GM19452 (cell line): ENCODE results near the gene PLXND1.
"Not testable (repeated sequence)": the region's sequence is repeated elsewhere in the genome, so short reads cannot be mapped to it uniquely, and the experiment has no call there.

Experiments
- ATAC-seq: cut with Tn5 transposase; IDR thresholded peaks from one replicate; pipeline ENCODE4 v1.9.1; 2021; ENCODE audit not compliant: unreplicated experiment

PLXND1 gene

GRCh38 chr3:129614927-129615363 is 8.5 kb upstream of the PLXND1 start:
- ATAC-seq = no peak

- no peak for ATAC-seq
These were observed 8.0 kb upstream of the PLXND1 start for GRCh38 chr3:129614435-129614834.

GRCh38 chr3:129613367-129613740 is 6.9 kb upstream of the PLXND1 start:
- ATAC-seq = no peak

- ATAC-seq = no peak
These were observed 6.3 kb upstream of the PLXND1 start for GRCh38 chr3:129612534-129613366.

GRCh38 chr3:129611812-129612533 is 5.5 kb upstream of the PLXND1 start:
- ATAC-seq = no peak

- no peak for ATAC-seq
These were observed 4.9 kb upstream of the PLXND1 start for GRCh38 chr3:129611446-129611800.

GRCh38 chr3:129610794-129611445 is 4.4 kb upstream of the PLXND1 start:
- ATAC-seq = not testable (repeated sequence)

- no peak for ATAC-seq
These were observed 3.8 kb upstream of the PLXND1 start for GRCh38 chr3:129610276-129610675.

- no peak for ATAC-seq
These were observed 3.2 kb upstream of the PLXND1 start for GRCh38 chr3:129609591-129610182.

- no peak for ATAC-seq
These were observed 2.6 kb upstream of the PLXND1 start for GRCh38 chr3:129608936-129609590.

- ATAC-seq = no peak
These were observed 1.8 kb upstream of the PLXND1 start for GRCh38 chr3:129608087-129608935.

GRCh38 chr3:129607391-129608068 is 1.1 kb upstream of the PLXND1 start:
- ATAC-seq = no peak

GRCh38 chr3:129605922-129606635 is 397 bp downstream of the PLXND1 start:
- ATAC-seq = no peak

GRCh38 chr3:129605203-129605921 is 1.1 kb downstream of the PLXND1 start:
- ATAC-seq = no peak

GRCh38 chr3:129604767-129605166 is 1.7 kb downstream of the PLXND1 start:
- no peak for ATAC-seq

GRCh38 chr3:129603991-129604749 is 2.3 kb downstream of the PLXND1 start:
- no peak for ATAC-seq

- no peak for ATAC-seq
These were observed 2.9 kb downstream of the PLXND1 start for GRCh38 chr3:129603561-129603942.
